NCI-H2107 treated with DMSO at 0.1 percent for 48 hours (cell line): ENCODE results near the gene SV2B.

ENCODE experiments used
- DNase-seq: peaks from one replicate; lab custom pipeline; 2025; ENCODE audit not compliant: unreplicated experiment; lab: John Stamatoyannopoulos, UW

SV2B gene

GRCh38 chr15:91102546-91103330, 2.7 kb downstream of the SV2B start:
- no peak for DNase-seq

- DNase-seq = no peak
Measured at GRCh38 chr15:91104111-91104510, 4.1 kb downstream of the SV2B start.

- DNase-seq = no peak
Measured at GRCh38 chr15:91108421-91108820, 8.4 kb downstream of the SV2B start.

GRCh38 chr15:91109885-91110284, 9.8 kb downstream of the SV2B start:
- no peak for DNase-seq

- no peak for DNase-seq
Measured at GRCh38 chr15:91110407-91110806, 10.3 kb downstream of the SV2B start.

GRCh38 chr15:91113030-91113429, 13.0 kb downstream of the SV2B start:
- no peak for DNase-seq

- no peak for DNase-seq
Measured at GRCh38 chr15:91114301-91114700, 14.2 kb downstream of the SV2B start.

GRCh38 chr15:91116113-91117067, 16.3 kb downstream of the SV2B start:
- DNase-seq = peak; percentile 17

GRCh38 chr15:91117375-91117774, 17.3 kb downstream of the SV2B start:
- no peak for DNase-seq

- no peak for DNase-seq
Measured at GRCh38 chr15:91118817-91119590, 18.9 kb downstream of the SV2B start.

- DNase-seq = no peak
Measured at GRCh38 chr15:91122296-91122695, 22.2 kb downstream of the SV2B start.

GRCh38 chr15:91124132-91124531, 24.1 kb downstream of the SV2B start:
- DNase-seq = no peak

- no peak for DNase-seq
Measured at GRCh38 chr15:91125162-91125561, 25.1 kb downstream of the SV2B start.

GRCh38 chr15:91126080-91126479, 26.0 kb downstream of the SV2B start:
- no peak for DNase-seq

GRCh38 chr15:91127236-91127955, 27.3 kb downstream of the SV2B start:
- no peak for DNase-seq

GRCh38 chr15:91128016-91128415, 28.0 kb downstream of the SV2B start:
- no peak for DNase-seq

GRCh38 chr15:91129436-91129835, 29.4 kb downstream of the SV2B start:
- DNase-seq = no peak

GRCh38 chr15:91132079-91132478, 32.0 kb downstream of the SV2B start:
- no peak for DNase-seq

GRCh38 chr15:91133511-91133910, 33.5 kb downstream of the SV2B start:
- DNase-seq = no peak
